Prostate gland (tissue), 2 donors: Measurements from ENCODE around the gene ZNF429. TPM values are rescaled to one million over a fixed set of nuclear protein-coding genes. Genes with fewer than 3 reads are reported as not detected.
A peak's percentile ranks its signal among the peaks of the same experiment; 100 is the strongest.

Source experiments
- DNase-seq: peaks from one replicate; pipeline ENCODE4 v3.0.0-alpha.2; 2019; ENCODE audit warnings: low spot score
- H3K27ac ChIP-seq, 2 donors: fragments of 200-600 bp; sonication (generic); 2 replicates each; pipeline ENCODE4 v1.5.1; 2017 to 2019
- H3K27me3 ChIP-seq: fragments of 200-600 bp; sonication (generic); replicated peaks from 2 replicates; pipeline ENCODE4 v1.5.1; 2019; ENCODE audit not compliant: insufficient read depth
- H3K36me3 ChIP-seq, 2 donors: fragments of 200-600 bp; sonication (generic); 1 replicate in 1 of 2; 2 replicates in 1 of 2; pipeline versions ENCODE4 v1.5.1 to v1.8.1; 2017 to 2019
- H3K4me1 ChIP-seq: fragments of 200-600 bp; sonication (generic); replicated peaks from 2 replicates; pipeline ENCODE4 v1.5.1; 2019
- H3K4me3 ChIP-seq, 2 donors: fragments of 200-600 bp; sonication (generic); 2 replicates each; pipeline ENCODE4 v1.5.1; 2017 to 2019
- H3K9me3 ChIP-seq: fragments of 200-600 bp; sonication (generic); 2 replicates; pipeline ENCODE4 v1.5.1; 2017
- CTCF ChIP-seq, 4 experiments: fragments of 200-600 bp in 2 of 4; fragments of 450-650 bp in 2 of 4; sonication (generic) in 2 of 4; IDR thresholded peaks; 1 replicate in 3 of 4; 2 replicates in 1 of 4; pipeline ENCODE4 v1.5.1; 2016 to 2019; ENCODE audit warnings: antibody characterized with exemption in 4 of 4, mild to moderate bottlenecking in 2 of 4, moderate library complexity in 2 of 4
- POLR2A ChIP-seq: fragments of 450-650 bp; IDR thresholded peaks from one replicate; pipeline ENCODE4 v1.6.1; 2016; ENCODE audit warnings: antibody characterized with exemption, mild to moderate bottlenecking
- POLR2AphosphoS5 ChIP-seq: sonication (generic); formaldehyde crosslinking; IDR thresholded peaks from one replicate; pipeline ENCODE4 v1.6.1; 2017; ENCODE audit warnings: antibody characterized with exemption
- WGBS: methylation state at CpG from one replicate; pipeline ENCODE4 v1.1.5; 2018; 5-methylcytosine and 5-hydroxymethylcytosine counted together
- intact Hi-C: fragments of 100-400 bp; cut with DNase I; formaldehyde crosslinking; loops from one replicate; pipeline ENCODE4 v1.14.2; 2022
- total RNA-seq, 2 donors: library from RNA; depleted of rRNA; stranded (reverse); fragments of >200 nt; gene quantifications; one replicate each; pipeline ENCODE4 v1.1.0, GENCODE V29; 2016

Gene ZNF429
- total RNA-seq, 2 donors from 2014 or later: 22.7 TPM

GRCh38 chr19:21482863-21483276, 22.5 kb upstream of the ZNF429 start:
- Histone ChIP-seq H3K27me3 (no peaks in the 10 kb centered on the region), H3K4me1 (no peaks in the 10 kb centered on the region), H3K9me3 (no peaks in the 10 kb centered on the region), H3K36me3 (no peaks in the 10 kb centered on the region), H3K27ac (no peak overlapping the region), H3K4me3 (no peak overlapping the region)
- no peak for DNase-seq
- WGBS: 71% methylated on average over 18 of the region's 18 CpGs
- intact Hi-C loops: loop anchor here (5.0 kb wide), 1 partner anchor 214 kb away; no protein-coding TSS in a partner anchor
- TF ChIP-seq POLR2AphosphoS5: no peak
- peak; percentile 39 to 68 (median 62) for TF ChIP-seq CTCF (IDR thresholded peaks at IDR 0.05)
- no peak for TF ChIP-seq POLR2A

- no peak for DNase-seq
- 65% methylated on average over 36 of the region's 43 CpGs for WGBS
- no peaks in the 10 kb centered on the region for H3K27me3 ChIP-seq
- H3K27ac ChIP-seq: no peak overlapping the region
- H3K4me1 ChIP-seq: no peaks in the 10 kb centered on the region
- TF ChIP-seq POLR2AphosphoS5: no peak
- peak in 3 of 4 experiments; percentile 37 to 59 (median 40) for TF ChIP-seq CTCF (IDR thresholded peaks at IDR 0.05)
- H3K9me3 ChIP-seq: no peaks in the 10 kb centered on the region
- intact Hi-C loops: loop anchor here (5.0 kb wide), 1 partner anchor 214 kb away; no protein-coding TSS in a partner anchor
- H3K4me3 ChIP-seq: no peak overlapping the region
- H3K36me3 ChIP-seq: no peaks in the 10 kb centered on the region
Measured at GRCh38 chr19:21483589-21484170, 21.7 kb upstream of the ZNF429 start.

GRCh38 chr19:21484631-21485030, 20.8 kb upstream of the ZNF429 start:
- Histone ChIP-seq H3K4me1 (no peaks in the 10 kb centered on the region), H3K27me3 (no peaks in the 10 kb centered on the region), H3K36me3 (no peaks in the 10 kb centered on the region), H3K4me3 (no peak overlapping the region), H3K27ac (no peak overlapping the region), H3K9me3 (no peaks in the 10 kb centered on the region)
- TF ChIP-seq CTCF (IDR thresholded peaks at IDR 0.05) (no peak), POLR2A (no peak), POLR2AphosphoS5 (no peak)
- WGBS: 91% methylated on average over 5 of the region's 5 CpGs
- intact Hi-C loops: loop anchor here (5.0 kb wide), 1 partner anchor 213 kb away; no protein-coding TSS in a partner anchor
- DNase-seq: no peak

- intact Hi-C loops: no loop called here
- Histone ChIP-seq H3K27me3 (no peaks in the 10 kb centered on the region), H3K4me3 (no peak overlapping the region), H3K9me3 (no peaks in the 10 kb centered on the region), H3K4me1 (no peaks in the 10 kb centered on the region), H3K36me3 (no peaks in the 10 kb centered on the region), H3K27ac (no peak overlapping the region)
- DNase-seq: no peak
- TF ChIP-seq POLR2AphosphoS5 (no peak), POLR2A (no peak), CTCF (IDR thresholded peaks at IDR 0.05) (no peak)
Measured at GRCh38 chr19:21485926-21486325, 19.5 kb upstream of the ZNF429 start.

- Histone ChIP-seq H3K27me3 (no peaks in the 10 kb centered on the region), H3K9me3 (no peaks in the 10 kb centered on the region), H3K27ac (no peak overlapping the region), H3K4me3 (no peak overlapping the region), H3K4me1 (no peaks in the 10 kb centered on the region), H3K36me3 (no peaks in the 10 kb centered on the region)
- TF ChIP-seq CTCF (IDR thresholded peaks at IDR 0.05): no peak
- no peak for TF ChIP-seq POLR2AphosphoS5
- TF ChIP-seq POLR2A: no peak
- WGBS: 100% methylated on average over 1 of the region's 1 CpG
- DNase-seq: no peak
- intact Hi-C loops: no loop called here
Measured at GRCh38 chr19:21487969-21488368, 17.4 kb upstream of the ZNF429 start.
